Measurements from ENCODE around the gene LLGL2.
A peak's percentile ranks its signal among the peaks of the same experiment; 100 is the strongest.

Gene LLGL2

DNA sequence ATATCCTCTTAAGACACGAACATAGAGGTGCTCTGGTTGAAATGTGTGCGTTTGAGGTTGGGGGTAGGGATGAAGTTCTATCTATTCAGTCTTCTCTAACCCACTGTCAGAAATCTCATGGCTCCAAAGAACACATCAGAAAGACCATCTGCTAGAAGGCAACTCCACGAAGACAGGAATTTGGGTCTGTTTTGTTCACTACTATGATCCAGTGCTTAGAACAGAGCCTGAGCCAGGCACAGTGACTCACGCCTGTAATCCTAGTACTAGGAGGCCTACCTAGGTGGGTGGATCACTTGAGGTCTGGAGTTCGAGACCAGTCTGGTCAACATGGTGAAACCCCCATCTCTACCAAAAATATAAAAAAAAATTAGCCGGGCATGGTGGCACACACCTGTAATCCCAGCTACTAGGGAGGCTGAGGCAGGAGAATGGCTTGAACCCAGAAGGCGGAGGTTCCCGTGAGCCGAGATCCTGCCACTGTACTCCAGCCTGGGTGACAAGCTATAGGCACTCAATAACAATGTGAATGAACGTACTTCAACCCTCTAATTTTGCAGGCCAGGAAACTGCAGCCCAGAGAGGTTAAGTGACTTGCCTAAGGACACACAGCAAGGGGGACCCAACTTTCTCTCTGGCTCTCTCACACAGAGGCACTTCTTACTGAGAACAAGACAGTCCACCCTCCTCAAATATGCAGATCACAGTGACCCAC, 12.4 kb upstream of the LLGL2 start:
- Histone ChIP-seq H3K27me3 (no peaks in the 10 kb centered on the region), H3K9ac (peak overlapping the region in 9 of 11 experiments; percentile 18 to 94 (median 84); a peak in 16 of 22 replicates), H3K36me3 (peaks cover 0 to 59% (median 43%) of the 10 kb centered on the region in 11 experiments; a peak in 17 of 22 replicates), H3K4me1 (peaks cover 44 to 78% (median 76%) of the 10 kb centered on the region in 10 experiments), H3K27ac (peak overlapping the region in 2 of 11 experiments; percentile 86 to 88; a peak in 4 of 22 replicates), H3K4me3 (peak overlapping the region in 8 of 10 experiments; percentile 93 to 98 (median 96); a peak in 14 of 20 replicates), H4K20me1 (peaks cover 3 to 81% (median 73%) of the 10 kb centered on the region in 11 experiments; a peak in 19 of 22 replicates), H3K4me2 (peak overlapping the region; percentile 91 to 99 (median 98)), H3K9me3 (replicated peaks in 1 of 11) (no peaks in the 10 kb centered on the region)
- TF ChIP-seq Cebpa-rat (IDR thresholded peaks at IDR 0.05) = no peak

DNA sequence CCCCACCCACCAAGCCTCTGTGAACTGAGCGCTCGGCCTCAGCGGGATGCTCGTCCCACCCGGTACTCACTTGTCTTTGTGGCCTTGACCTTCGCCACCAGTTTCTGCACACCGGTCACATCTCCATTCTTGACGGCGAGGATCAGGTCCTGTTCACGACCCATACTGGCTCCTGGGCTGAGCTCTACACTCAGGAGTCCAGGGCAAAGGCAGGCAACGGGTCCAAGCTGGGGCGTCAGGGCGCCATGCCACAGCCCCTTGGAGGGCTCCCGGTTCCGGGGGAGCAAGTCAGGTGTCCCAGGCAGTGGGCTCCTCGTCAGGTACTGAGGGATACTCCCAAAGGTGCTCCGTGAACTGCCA, 11.9 kb upstream of the LLGL2 start:
- H3K4me3 ChIP-seq = peak overlapping the region in 9 of 10 experiments; percentile 75 to 98 (median 96); a peak in 17 of 20 replicates
- peaks cover 49 to 78% (median 76%) of the 10 kb centered on the region in 10 experiments for H3K4me1 ChIP-seq
- no peak for TF ChIP-seq Cebpa-rat (IDR thresholded peaks at IDR 0.05)
- H3K27me3 ChIP-seq = no peaks in the 10 kb centered on the region
- peaks cover 0 to 54% (median 43%) of the 10 kb centered on the region in 11 experiments; a peak in 17 of 22 replicates for H3K36me3 ChIP-seq
- H4K20me1 ChIP-seq = peaks cover 3 to 81% (median 70%) of the 10 kb centered on the region in 11 experiments; a peak in 19 of 22 replicates
- H3K4me2 ChIP-seq = peak overlapping the region; percentile 91 to 99 (median 98)
- H3K9me3 ChIP-seq (replicated peaks in 1 of 11) = no peaks in the 10 kb centered on the region
- peak overlapping the region; percentile 76 to 94 (median 84); a peak in 20 of 22 replicates for H3K9ac ChIP-seq
- peak overlapping the region in 6 of 11 experiments; percentile 77 to 89 (median 87); a peak in 10 of 22 replicates for H3K27ac ChIP-seq

DNA sequence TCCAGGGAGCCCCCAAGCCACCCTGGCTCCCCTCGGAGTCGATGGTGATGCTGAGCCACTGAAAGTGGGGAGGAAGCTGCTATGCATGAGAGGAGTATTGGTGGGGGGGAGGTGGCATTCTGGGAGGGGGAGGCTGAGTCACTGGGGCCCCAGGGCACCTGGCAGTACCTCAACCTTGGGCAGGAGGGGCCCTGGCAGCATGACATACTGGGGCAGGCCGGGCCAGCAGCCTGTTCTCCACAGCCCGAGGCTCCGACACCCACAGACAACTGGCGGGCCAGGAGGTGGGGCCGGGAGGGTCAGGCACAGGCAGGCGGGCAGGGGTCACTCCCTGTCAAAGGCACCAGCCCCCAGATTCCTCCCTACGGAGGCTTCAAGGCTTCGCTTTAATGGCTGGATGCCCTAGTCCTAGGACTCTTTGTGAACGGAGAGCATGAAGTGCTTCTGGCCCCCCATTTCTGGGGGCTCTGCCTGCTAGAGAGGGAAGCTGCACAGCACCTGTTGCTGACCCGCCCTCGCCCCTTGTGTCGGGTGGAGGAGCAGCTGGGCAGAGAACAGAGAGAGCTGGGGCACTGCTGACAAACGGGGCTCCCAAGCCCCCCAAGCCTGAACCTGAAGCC, 11.1 kb upstream of the LLGL2 start:
- Histone ChIP-seq H3K27ac (peak overlapping the region in 10 of 11 experiments; percentile 53 to 89 (median 83); a peak in 19 of 22 replicates), H3K9me3 (replicated peaks in 1 of 11) (no peaks in the 10 kb centered on the region), H3K4me1 (peaks cover 55 to 78% (median 74%) of the 10 kb centered on the region in 10 experiments), H3K4me3 (peak overlapping the region; percentile 75 to 98 (median 96)), H3K27me3 (no peaks in the 10 kb centered on the region), H3K4me2 (peak overlapping the region; percentile 91 to 99 (median 98)), H4K20me1 (peaks cover 3 to 77% (median 67%) of the 10 kb centered on the region in 11 experiments; a peak in 19 of 22 replicates), H3K36me3 (peaks cover 5 to 54% (median 44%) of the 10 kb centered on the region in 11 experiments; a peak in 20 of 22 replicates), H3K9ac (peak overlapping the region; percentile 76 to 94 (median 84))
- TF ChIP-seq Cebpa-rat (IDR thresholded peaks at IDR 0.05) = no peak

DNA sequence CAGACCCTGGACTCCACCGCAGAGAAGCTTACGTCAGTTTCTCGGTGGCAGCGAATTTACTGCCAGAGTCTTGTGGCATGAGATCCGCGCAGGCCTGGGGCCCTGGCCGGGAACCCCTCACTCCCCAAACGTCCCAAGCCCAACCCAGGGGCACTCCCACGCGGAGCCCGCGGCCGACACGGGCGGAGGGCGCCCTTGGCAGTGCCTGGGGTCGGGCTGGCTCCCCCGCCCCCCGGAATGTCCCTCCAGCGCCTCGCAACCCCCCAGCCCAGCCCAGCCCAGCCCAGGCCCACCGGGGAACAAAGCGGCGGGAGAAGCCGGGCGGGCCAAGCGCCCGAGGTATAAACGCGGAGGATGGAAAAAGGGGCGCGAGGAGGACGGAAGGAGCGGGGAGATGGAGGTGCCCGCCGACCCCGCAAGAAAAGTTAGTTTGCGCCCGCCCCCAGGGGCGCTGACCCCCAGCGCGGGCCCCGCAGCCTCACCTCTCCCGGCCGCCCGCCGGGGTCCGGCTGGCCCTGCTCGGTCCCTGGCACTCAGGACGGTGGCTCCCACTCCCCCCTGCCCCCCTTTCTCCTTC, 10.5 kb upstream of the LLGL2 start:
- H3K36me3 ChIP-seq = peaks cover 11 to 54% (median 45%) of the 10 kb centered on the region in 11 experiments; a peak in 21 of 22 replicates
- TF ChIP-seq Cebpa-rat (IDR thresholded peaks at IDR 0.05) = no peak
- no peaks in the 10 kb centered on the region for H3K9me3 ChIP-seq (replicated peaks in 1 of 11)
- peak overlapping the region; percentile 91 to 99 (median 98) for H3K4me2 ChIP-seq
- H3K4me3 ChIP-seq = peak overlapping the region; percentile 75 to 98 (median 96)
- peak overlapping the region in 10 of 11 experiments; percentile 53 to 89 (median 83); a peak in 21 of 22 replicates for H3K27ac ChIP-seq
- H3K27me3 ChIP-seq = no peaks in the 10 kb centered on the region
- peak overlapping the region; percentile 76 to 94 (median 84) for H3K9ac ChIP-seq
- H4K20me1 ChIP-seq = peaks cover 3 to 71% (median 61%) of the 10 kb centered on the region in 11 experiments; a peak in 19 of 22 replicates
- peaks cover 55 to 76% (median 69%) of the 10 kb centered on the region in 10 experiments for H3K4me1 ChIP-seq

DNA sequence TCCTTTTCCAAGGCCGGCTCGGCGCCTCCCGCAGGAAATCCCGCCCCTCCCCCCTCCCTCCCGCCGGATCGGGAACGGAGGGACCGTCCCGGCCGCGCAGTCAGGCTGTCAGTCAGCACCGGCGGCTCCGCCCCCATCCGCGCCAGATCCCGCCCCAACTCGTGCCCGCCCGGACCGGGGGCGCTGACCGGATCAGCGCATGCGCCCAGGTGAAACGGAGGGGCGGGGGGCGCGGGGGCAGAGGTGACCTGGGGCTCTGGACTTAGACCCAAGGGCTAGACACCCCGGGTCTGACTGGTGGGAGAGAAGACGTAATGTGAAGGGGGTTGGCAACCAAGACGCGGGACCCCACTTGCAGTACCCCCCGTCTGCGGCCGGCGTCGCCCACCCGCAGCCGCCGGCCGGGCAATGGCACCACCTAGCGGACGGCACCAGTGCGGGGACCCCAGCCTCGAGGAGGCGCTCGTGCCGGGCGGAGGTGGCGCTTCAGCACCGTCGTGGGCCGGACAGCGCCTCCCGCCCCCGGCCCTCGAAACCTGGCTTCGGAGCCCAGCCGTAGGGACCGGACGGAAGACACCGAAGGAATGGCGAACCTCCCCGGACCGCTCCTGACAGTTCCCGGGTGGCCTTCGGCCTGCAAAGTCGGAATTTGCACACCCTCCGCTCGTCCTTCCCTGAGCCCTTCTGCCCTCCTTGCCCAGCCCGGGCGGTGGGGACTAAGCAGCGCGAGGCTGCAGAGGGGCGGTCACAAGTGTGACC, 9.8 kb upstream of the LLGL2 start, which contains the start of gene CASKIN2:
TSS of gene CASKIN2 (minus strand) at position 42 of the 759 bp plus-strand sequence. CDS start 1,733 bp downstream, outside the sequence.
- H3K27ac ChIP-seq = peak within 1 kb of the TSS in 10 of 11 experiments; percentile 53 to 89 (median 83); a peak in 21 of 22 replicates
- no peaks in the 10 kb centered on the region for H3K27me3 ChIP-seq
- H3K9ac ChIP-seq = peak within 1 kb of the TSS; percentile 76 to 94 (median 84)
- H3K36me3 ChIP-seq = peaks cover 16 to 54% (median 48%) of the 10 kb centered on the region in 11 experiments
- no peaks in the 10 kb centered on the region for H3K9me3 ChIP-seq (replicated peaks in 1 of 11)
- peaks cover 3 to 64% (median 55%) of the 10 kb centered on the region in 11 experiments; a peak in 19 of 22 replicates for H4K20me1 ChIP-seq
- H3K4me3 ChIP-seq = peak within 1 kb of the TSS; percentile 75 to 98 (median 96)
- TF ChIP-seq Cebpa-rat (IDR thresholded peaks at IDR 0.05) = no peak
- H3K4me1 ChIP-seq = peaks cover 53 to 69% (median 63%) of the 10 kb centered on the region in 10 experiments
- peak within 1 kb of the TSS; percentile 91 to 99 (median 98) for H3K4me2 ChIP-seq

DNA sequence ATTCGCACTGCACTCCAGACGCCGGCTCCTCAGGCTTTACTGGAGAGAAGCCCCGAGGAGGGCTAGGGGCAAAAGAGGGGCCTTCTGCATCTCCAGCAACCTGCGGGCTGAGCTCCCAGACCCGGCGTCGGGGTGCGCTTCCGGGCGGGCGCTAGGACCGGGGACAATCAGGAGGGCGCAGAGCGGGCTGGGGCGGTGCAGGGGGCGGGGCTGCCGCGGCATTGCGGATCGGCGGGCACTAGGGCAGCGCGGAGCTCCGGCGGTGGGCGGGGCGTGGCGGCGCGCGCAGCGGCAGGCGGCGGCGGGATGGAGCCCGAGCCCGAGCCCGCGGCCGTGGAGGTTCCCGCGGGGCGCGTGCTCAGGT, 9.3 kb upstream of the LLGL2 start, which contains the start of gene TSEN54:
TSS of gene TSEN54 (plus strand) at position 274 of the 364 bp plus-strand sequence. CDS start at position 307, 33 bp downstream.
- H3K27ac ChIP-seq = peak within 1 kb of the TSS in 10 of 11 experiments; percentile 53 to 89 (median 83); a peak in 21 of 22 replicates
- no peaks in the 10 kb centered on the region for H3K27me3 ChIP-seq
- peak within 1 kb of the TSS; percentile 75 to 98 (median 96) for H3K4me3 ChIP-seq
- no peaks in the 10 kb centered on the region for H3K9me3 ChIP-seq (replicated peaks in 1 of 11)
- H4K20me1 ChIP-seq = peaks cover 3 to 60% (median 49%) of the 10 kb centered on the region in 11 experiments; a peak in 19 of 22 replicates
- peak within 1 kb of the TSS; percentile 91 to 100 (median 98) for H3K4me2 ChIP-seq
- peak within 1 kb of the TSS; percentile 76 to 94 (median 84) for H3K9ac ChIP-seq
- H3K4me1 ChIP-seq = peaks cover 53 to 63% (median 58%) of the 10 kb centered on the region in 10 experiments
- TF ChIP-seq Cebpa-rat (IDR thresholded peaks at IDR 0.05) = no peak
- H3K36me3 ChIP-seq = peaks cover 21 to 54% (median 48%) of the 10 kb centered on the region in 11 experiments

DNA sequence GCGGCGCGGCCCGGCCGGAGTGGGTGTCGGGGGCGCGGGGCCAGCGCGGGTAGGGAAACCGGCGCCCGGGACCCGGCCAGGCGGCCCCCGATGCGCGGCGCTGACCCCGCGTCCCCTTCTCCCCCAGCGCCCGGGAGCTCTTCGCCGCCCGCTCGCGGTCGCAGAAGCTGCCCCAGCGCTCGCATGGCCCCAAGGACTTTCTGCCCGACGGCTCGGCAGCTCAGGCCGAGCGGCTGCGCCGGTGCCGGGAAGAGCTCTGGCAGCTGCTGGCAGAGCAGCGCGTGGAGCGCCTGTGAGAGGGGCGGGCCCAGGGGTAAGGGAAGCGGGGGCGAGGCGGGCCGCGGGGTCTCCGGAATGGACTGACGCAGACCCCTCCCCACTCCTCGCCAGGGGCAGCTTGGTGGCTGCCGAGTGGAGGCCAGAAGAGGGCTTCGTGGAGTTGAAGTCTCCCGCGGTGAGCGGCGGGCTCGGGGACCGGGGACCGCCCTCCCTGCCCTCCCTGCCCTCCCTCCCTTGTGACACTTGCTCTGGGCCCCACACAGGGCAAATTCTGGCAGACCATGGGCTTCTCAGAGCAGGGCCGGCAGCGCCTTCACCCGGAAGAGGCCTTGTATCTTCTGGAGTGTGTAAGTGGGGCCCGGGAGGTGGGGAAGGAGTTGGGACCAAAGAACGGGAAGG, 8.7 kb upstream of the LLGL2 start:
- Histone ChIP-seq H3K36me3 (peaks cover 27 to 54% (median 49%) of the 10 kb centered on the region in 11 experiments), H3K4me3 (peak overlapping the region; percentile 75 to 98 (median 96)), H3K9me3 (replicated peaks in 1 of 11) (no peaks in the 10 kb centered on the region), H3K27ac (peak overlapping the region in 10 of 11 experiments; percentile 53 to 89 (median 78); a peak in 21 of 22 replicates), H3K9ac (peak overlapping the region; percentile 76 to 94 (median 84)), H3K4me2 (peak overlapping the region; percentile 91 to 100 (median 98)), H3K27me3 (no peaks in the 10 kb centered on the region), H3K4me1 (peaks cover 50 to 58% (median 53%) of the 10 kb centered on the region in 10 experiments), H4K20me1 (peaks cover 3 to 60% (median 44%) of the 10 kb centered on the region in 11 experiments; a peak in 19 of 22 replicates)
- TF ChIP-seq Cebpa-rat (IDR thresholded peaks at IDR 0.05) = no peak
